Measurements from ENCODE around the gene RNF217. TPM values are rescaled to one million over a fixed set of nuclear protein-coding genes. Genes with fewer than 3 reads are reported as not detected.

The RNF217 gene
- total and polyA plus RNA-seq, 5 donors from 2014 or later: 0.12 TPM; not detected in 4

DNA sequence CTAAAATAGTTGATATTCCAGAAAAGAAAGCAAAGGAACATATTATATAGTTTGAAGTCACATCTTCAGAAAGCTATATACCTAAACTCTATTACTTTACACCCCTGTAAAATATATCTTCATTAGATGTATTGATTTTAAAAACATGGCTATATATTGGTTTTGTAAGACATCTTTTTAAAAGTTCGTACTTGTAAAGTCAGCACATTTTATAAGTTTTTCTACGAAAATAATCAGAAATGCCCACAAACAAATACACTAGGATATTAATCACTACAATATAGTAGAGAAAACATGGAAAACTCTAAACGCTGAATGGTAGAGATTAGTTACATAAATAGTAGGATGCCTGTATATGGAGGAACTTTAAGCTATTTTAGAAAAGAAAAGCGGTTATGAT is 52.9 kb downstream of the RNF217 start:
- no peak overlapping the region for H3K4me3 ChIP-seq (ENCODE audit: low read depth, low read length)
- H3K9me3 Mint-ChIP-seq: no peaks in the 10 kb centered on the region
- H3K36me3 Mint-ChIP-seq: no peaks in the 10 kb centered on the region
- H3K27ac ChIP-seq (ENCODE audit: insufficient read depth, low read length, poor library complexity, severe bottlenecking): no peak overlapping the region
- no peaks in the 10 kb centered on the region for H3K27me3 ChIP-seq (ENCODE audit: control insufficient read depth, insufficient read depth, low read length)
- no peaks in the 10 kb centered on the region for H3K4me1 Mint-ChIP-seq
- no peak for ATAC-seq (ENCODE audit: low read depth in 2 of 2)
- no peak overlapping the region for H3K4me3 Mint-ChIP-seq
- H3K4me1 ChIP-seq (ENCODE audit: control insufficient read depth, insufficient read depth, low read length, poor library complexity, severe bottlenecking): no peaks in the 10 kb centered on the region
- no peak overlapping the region for H3K27ac Mint-ChIP-seq
- no peaks in the 10 kb centered on the region for H3K36me3 ChIP-seq (ENCODE audit: control insufficient read depth, insufficient read depth, low read length)
- H3K27me3 Mint-ChIP-seq: no peaks in the 10 kb centered on the region
- H3K9me3 ChIP-seq (ENCODE audit: control insufficient read depth in 2 of 2, low read length in 2 of 2): no peaks in the 10 kb centered on the region
- DNase-seq: no peak

DNA sequence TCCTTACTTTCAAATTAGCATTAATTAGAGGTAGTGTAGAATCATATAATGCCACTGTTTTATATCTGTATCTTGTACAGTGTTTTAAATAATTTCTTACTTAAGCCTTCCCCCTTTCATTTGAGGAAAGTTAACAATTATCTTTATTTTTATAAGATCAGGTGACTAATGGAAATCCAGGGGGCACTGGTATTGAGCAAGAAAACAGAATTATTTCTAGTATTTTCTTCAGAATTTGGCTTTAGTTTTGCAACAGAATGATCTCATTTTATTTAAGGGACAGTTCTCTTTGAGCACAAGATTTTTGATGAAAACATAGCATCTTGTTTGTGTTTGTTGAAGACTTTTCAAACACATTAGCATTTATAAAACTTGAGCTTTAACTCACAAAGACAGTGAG is 55.9 kb downstream of the RNF217 start:
- Mint-ChIP-seq H3K4me1 (no peaks in the 10 kb centered on the region), H3K4me3 (no peak overlapping the region), H3K27ac (no peak overlapping the region), H3K36me3 (no peaks in the 10 kb centered on the region), H3K27me3 (no peaks in the 10 kb centered on the region), H3K9me3 (peaks cover 0 to 3% (median 0%) of the 10 kb centered on the region in 7 donors)
- DNase-seq (no peak), ATAC-seq (ENCODE audit: low read depth in 2 of 2) (no peak)
- Histone ChIP-seq H3K27me3 (ENCODE audit: control insufficient read depth, insufficient read depth, low read length) (no peaks in the 10 kb centered on the region), H3K4me3 (ENCODE audit: low read depth, low read length) (no peak overlapping the region), H3K27ac (ENCODE audit: insufficient read depth, low read length, poor library complexity, severe bottlenecking) (no peak overlapping the region), H3K4me1 (ENCODE audit: control insufficient read depth, insufficient read depth, low read length, poor library complexity, severe bottlenecking) (no peaks in the 10 kb centered on the region), H3K36me3 (ENCODE audit: control insufficient read depth, insufficient read depth, low read length) (no peaks in the 10 kb centered on the region), H3K9me3 (ENCODE audit: control insufficient read depth in 2 of 2, low read length in 2 of 2) (no peaks in the 10 kb centered on the region)

GRCh38 chr6:125019281-125019680 is 57.0 kb downstream of the RNF217 start:
- no peaks in the 10 kb centered on the region for H3K36me3 Mint-ChIP-seq
- no peak overlapping the region for H3K27ac ChIP-seq (ENCODE audit: insufficient read depth, low read length, poor library complexity, severe bottlenecking)
- H3K9me3 Mint-ChIP-seq: peaks cover 0 to 3% (median 0%) of the 10 kb centered on the region in 7 donors
- ATAC-seq (ENCODE audit: low read depth in 2 of 2) (no peak), DNase-seq (no peak)
- no peak overlapping the region for H3K4me3 ChIP-seq (ENCODE audit: low read depth, low read length)
- H3K36me3 ChIP-seq (ENCODE audit: control insufficient read depth, insufficient read depth, low read length): no peaks in the 10 kb centered on the region
- no peaks in the 10 kb centered on the region for H3K27me3 ChIP-seq (ENCODE audit: control insufficient read depth, insufficient read depth, low read length)
- no peaks in the 10 kb centered on the region for H3K4me1 ChIP-seq (ENCODE audit: control insufficient read depth, insufficient read depth, low read length, poor library complexity, severe bottlenecking)
- H3K4me3 Mint-ChIP-seq: no peak overlapping the region
- no peak overlapping the region for H3K27ac Mint-ChIP-seq
- no peaks in the 10 kb centered on the region for H3K4me1 Mint-ChIP-seq
- H3K27me3 Mint-ChIP-seq: no peaks in the 10 kb centered on the region
- H3K9me3 ChIP-seq (ENCODE audit: control insufficient read depth in 2 of 2, low read length in 2 of 2): no peaks in the 10 kb centered on the region

- H3K4me3 Mint-ChIP-seq: no peak overlapping the region
- no peaks in the 10 kb centered on the region for H3K4me1 Mint-ChIP-seq
- no peaks in the 10 kb centered on the region for H3K27me3 Mint-ChIP-seq
- H3K4me3 ChIP-seq (ENCODE audit: low read depth, low read length): no peak overlapping the region
- H3K9me3 Mint-ChIP-seq: peaks cover 0 to 3% (median 0%) of the 10 kb centered on the region in 7 donors
- no peak for ATAC-seq (ENCODE audit: low read depth in 2 of 2)
- H3K27ac ChIP-seq (ENCODE audit: insufficient read depth, low read length, poor library complexity, severe bottlenecking): no peak overlapping the region
- no peak for DNase-seq
- H3K36me3 Mint-ChIP-seq: no peaks in the 10 kb centered on the region
- H3K27me3 ChIP-seq (ENCODE audit: control insufficient read depth, insufficient read depth, low read length): no peaks in the 10 kb centered on the region
- H3K4me1 ChIP-seq (ENCODE audit: control insufficient read depth, insufficient read depth, low read length, poor library complexity, severe bottlenecking): no peaks in the 10 kb centered on the region
- no peaks in the 10 kb centered on the region for H3K36me3 ChIP-seq (ENCODE audit: control insufficient read depth, insufficient read depth, low read length)
- no peak overlapping the region for H3K27ac Mint-ChIP-seq
- no peaks in the 10 kb centered on the region for H3K9me3 ChIP-seq (ENCODE audit: control insufficient read depth in 2 of 2, low read length in 2 of 2)
These were observed 57.7 kb downstream of the RNF217 start for GRCh38 chr6:125019918-125020317.

- H3K36me3 Mint-ChIP-seq: no peaks in the 10 kb centered on the region
- DNase-seq (no peak), ATAC-seq (ENCODE audit: low read depth in 2 of 2) (no peak)
- Histone ChIP-seq H3K4me1 (ENCODE audit: control insufficient read depth, insufficient read depth, low read length, poor library complexity, severe bottlenecking) (no peaks in the 10 kb centered on the region), H3K9me3 (ENCODE audit: control insufficient read depth in 2 of 2, low read length in 2 of 2) (no peaks in the 10 kb centered on the region), H3K27ac (ENCODE audit: insufficient read depth, low read length, poor library complexity, severe bottlenecking) (no peak overlapping the region), H3K27me3 (ENCODE audit: control insufficient read depth, insufficient read depth, low read length) (no peaks in the 10 kb centered on the region), H3K36me3 (ENCODE audit: control insufficient read depth, insufficient read depth, low read length) (no peaks in the 10 kb centered on the region), H3K4me3 (ENCODE audit: low read depth, low read length) (no peak overlapping the region)
- no peaks in the 10 kb centered on the region for H3K4me1 Mint-ChIP-seq
- H3K27me3 Mint-ChIP-seq: no peaks in the 10 kb centered on the region
- no peak overlapping the region for H3K27ac Mint-ChIP-seq
- no peak overlapping the region for H3K4me3 Mint-ChIP-seq
- H3K9me3 Mint-ChIP-seq: peaks cover 0 to 3% (median 0%) of the 10 kb centered on the region in 7 donors
These were observed 58.1 kb downstream of the RNF217 start for GRCh38 chr6:125020385-125020784.

DNA sequence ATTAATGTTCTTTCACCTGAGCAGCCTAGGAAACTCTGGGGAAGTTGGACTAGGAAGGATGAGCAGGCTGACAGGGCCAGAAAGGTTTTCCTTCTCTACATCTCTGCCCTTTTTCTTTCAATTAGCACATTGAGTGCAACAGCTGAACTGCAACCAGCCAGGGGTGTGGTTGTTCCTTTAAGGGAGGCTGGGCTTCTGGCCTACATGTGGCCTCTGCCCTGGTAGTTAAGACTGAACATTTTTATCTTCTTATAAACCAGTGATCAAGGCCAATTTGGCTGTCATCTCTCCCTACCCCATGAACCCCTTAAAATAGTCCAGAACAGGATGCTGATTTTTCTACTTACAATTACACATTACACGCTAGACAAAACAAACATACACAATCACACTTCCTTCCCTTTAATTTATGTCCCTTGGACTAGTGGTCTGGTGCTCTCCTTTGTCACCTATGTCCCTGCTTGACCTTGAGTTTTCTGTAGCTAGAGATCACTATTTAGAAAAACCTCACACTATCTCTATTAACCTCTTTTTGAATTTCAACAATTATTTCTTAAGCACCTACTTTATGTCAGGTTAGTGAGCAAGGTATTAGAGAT is 60.3 kb downstream of the RNF217 start:
- Mint-ChIP-seq H3K9me3 (peaks cover 0 to 3% (median 0%) of the 10 kb centered on the region in 7 donors), H3K4me3 (no peak overlapping the region), H3K27me3 (no peaks in the 10 kb centered on the region), H3K4me1 (no peaks in the 10 kb centered on the region), H3K36me3 (no peaks in the 10 kb centered on the region), H3K27ac (no peak overlapping the region)
- ATAC-seq (ENCODE audit: low read depth in 2 of 2) (no peak), DNase-seq (no peak)
- no peaks in the 10 kb centered on the region for H3K36me3 ChIP-seq (ENCODE audit: control insufficient read depth, insufficient read depth, low read length)
- no peaks in the 10 kb centered on the region for H3K27me3 ChIP-seq (ENCODE audit: control insufficient read depth, insufficient read depth, low read length)
- H3K4me3 ChIP-seq (ENCODE audit: low read depth, low read length): no peak overlapping the region
- H3K9me3 ChIP-seq (ENCODE audit: control insufficient read depth in 2 of 2, low read length in 2 of 2): no peaks in the 10 kb centered on the region
- no peak overlapping the region for H3K27ac ChIP-seq (ENCODE audit: insufficient read depth, low read length, poor library complexity, severe bottlenecking)
- H3K4me1 ChIP-seq (ENCODE audit: control insufficient read depth, insufficient read depth, low read length, poor library complexity, severe bottlenecking): no peaks in the 10 kb centered on the region

DNA sequence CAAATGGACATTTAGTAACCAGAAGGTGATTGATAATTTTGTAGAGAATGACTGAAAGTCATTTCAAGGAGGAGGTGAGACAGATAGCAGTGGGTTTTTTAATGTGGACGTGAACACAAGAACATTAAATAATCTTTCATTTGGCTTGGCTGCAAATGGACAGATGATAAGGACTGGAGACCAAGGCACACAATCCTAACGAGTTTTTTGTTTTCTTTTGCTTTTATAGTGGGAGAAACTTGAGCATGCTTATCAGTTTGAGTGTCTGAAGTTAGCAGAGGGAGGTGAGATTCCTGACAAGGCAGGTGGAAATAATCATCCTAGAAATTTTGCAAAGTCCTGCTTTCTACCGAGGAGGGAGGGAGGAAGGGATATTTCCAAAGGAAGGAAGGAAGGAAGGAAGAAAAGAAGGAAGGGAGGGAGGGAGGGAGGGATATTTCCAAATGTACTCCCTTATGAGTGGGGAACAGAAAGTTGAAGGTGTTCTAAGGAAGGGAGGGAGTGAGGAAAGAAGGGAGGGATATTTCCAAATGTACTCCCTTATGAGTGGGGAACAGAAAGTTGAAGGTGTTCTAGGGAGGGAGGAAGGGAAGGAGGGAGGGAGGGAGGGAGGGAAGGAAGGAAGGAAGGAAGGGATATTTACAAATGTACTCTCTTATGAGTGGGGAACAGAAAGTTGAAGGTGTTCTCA is 63.1 kb downstream of the RNF217 start:
- H3K27ac ChIP-seq (ENCODE audit: insufficient read depth, low read length, poor library complexity, severe bottlenecking): no peak overlapping the region
- no peaks in the 10 kb centered on the region for H3K36me3 ChIP-seq (ENCODE audit: control insufficient read depth, insufficient read depth, low read length)
- no peaks in the 10 kb centered on the region for H3K4me1 ChIP-seq (ENCODE audit: control insufficient read depth, insufficient read depth, low read length, poor library complexity, severe bottlenecking)
- no peak overlapping the region for H3K4me3 ChIP-seq (ENCODE audit: low read depth, low read length)
- Mint-ChIP-seq H3K36me3 (no peaks in the 10 kb centered on the region), H3K9me3 (peaks cover 0 to 7% (median 3%) of the 10 kb centered on the region in 7 donors), H3K4me1 (no peaks in the 10 kb centered on the region), H3K27ac (no peak overlapping the region), H3K4me3 (no peak overlapping the region), H3K27me3 (no peaks in the 10 kb centered on the region)
- H3K27me3 ChIP-seq (ENCODE audit: control insufficient read depth, insufficient read depth, low read length): no peaks in the 10 kb centered on the region
- no peaks in the 10 kb centered on the region for H3K9me3 ChIP-seq (ENCODE audit: control insufficient read depth in 2 of 2, low read length in 2 of 2)
- DNase-seq (no peak), ATAC-seq (ENCODE audit: low read depth in 2 of 2) (no peak)

GRCh38 chr6:125027287-125027686 is 65.0 kb downstream of the RNF217 start:
- no peak for ATAC-seq (ENCODE audit: low read depth in 2 of 2)
- H3K4me1 Mint-ChIP-seq: no peaks in the 10 kb centered on the region
- no peak for DNase-seq
- no peak overlapping the region for H3K27ac Mint-ChIP-seq
- H3K4me3 Mint-ChIP-seq: no peak overlapping the region
- Histone ChIP-seq H3K4me3 (ENCODE audit: low read depth, low read length) (no peak overlapping the region), H3K9me3 (ENCODE audit: control insufficient read depth in 2 of 2, low read length in 2 of 2) (no peaks in the 10 kb centered on the region), H3K4me1 (ENCODE audit: control insufficient read depth, insufficient read depth, low read length, poor library complexity, severe bottlenecking) (no peaks in the 10 kb centered on the region), H3K27me3 (ENCODE audit: control insufficient read depth, insufficient read depth, low read length) (no peaks in the 10 kb centered on the region), H3K27ac (ENCODE audit: insufficient read depth, low read length, poor library complexity, severe bottlenecking) (no peak overlapping the region), H3K36me3 (ENCODE audit: control insufficient read depth, insufficient read depth, low read length) (no peaks in the 10 kb centered on the region)
- peaks cover 0 to 6% (median 4%) of the 10 kb centered on the region in 7 donors for H3K9me3 Mint-ChIP-seq
- no peaks in the 10 kb centered on the region for H3K27me3 Mint-ChIP-seq
- H3K36me3 Mint-ChIP-seq: no peaks in the 10 kb centered on the region
